BLaER1 treated with 17β-estradiol and CSF1 and Interleukin-3, amounts not matched to agents 10 nM and 100 nM (cell line): ENCODE results near the gene WNT3.
A peak's percentile ranks its signal among the peaks of the same experiment; 100 is the strongest.

Experiments used
- H3K27ac ChIP-seq, 11 experiments: shearing (Covaris generic); formaldehyde crosslinking; 2 replicates each; pipeline ENCODE4 v1.8.1; 2022
- H3K27me3 ChIP-seq, 11 experiments: shearing (Covaris generic); formaldehyde crosslinking; 2 replicates each; pipeline ENCODE4 v1.8.1; 2022
- H3K36me3 ChIP-seq, 11 experiments: shearing (Covaris generic); formaldehyde crosslinking; 2 replicates each; pipeline ENCODE4 v1.8.1; 2022
- H3K4me1 ChIP-seq, 10 experiments: shearing (Covaris generic); formaldehyde crosslinking; 2 replicates each; pipeline ENCODE4 v1.8.1; 2022
- H3K4me2 ChIP-seq, 11 experiments: shearing (Covaris generic); formaldehyde crosslinking; 2 replicates each; pipeline ENCODE4 v1.8.1; 2022
- H3K4me3 ChIP-seq, 10 experiments: shearing (Covaris generic); formaldehyde crosslinking; 2 replicates each; pipeline ENCODE4 v1.8.1; 2022
- H3K9ac ChIP-seq, 11 experiments: shearing (Covaris generic); formaldehyde crosslinking; 2 replicates each; pipeline ENCODE4 v1.8.1; 2022
- H3K9me3 ChIP-seq, 11 experiments: shearing (Covaris generic); formaldehyde crosslinking; replicated peaks in 1 of 11; 2 replicates each; pipeline ENCODE4 v1.8.1; 2022
- H4K20me1 ChIP-seq, 11 experiments: shearing (Covaris generic); formaldehyde crosslinking; 2 replicates each; pipeline ENCODE4 v1.8.1; 2022
- Cebpa-rat ChIP-seq, 11 experiments: shearing (Covaris generic); IDR thresholded peaks; 2 replicates each; pipeline ENCODE4 v1.8.1; 2022

WNT3 gene

DNA sequence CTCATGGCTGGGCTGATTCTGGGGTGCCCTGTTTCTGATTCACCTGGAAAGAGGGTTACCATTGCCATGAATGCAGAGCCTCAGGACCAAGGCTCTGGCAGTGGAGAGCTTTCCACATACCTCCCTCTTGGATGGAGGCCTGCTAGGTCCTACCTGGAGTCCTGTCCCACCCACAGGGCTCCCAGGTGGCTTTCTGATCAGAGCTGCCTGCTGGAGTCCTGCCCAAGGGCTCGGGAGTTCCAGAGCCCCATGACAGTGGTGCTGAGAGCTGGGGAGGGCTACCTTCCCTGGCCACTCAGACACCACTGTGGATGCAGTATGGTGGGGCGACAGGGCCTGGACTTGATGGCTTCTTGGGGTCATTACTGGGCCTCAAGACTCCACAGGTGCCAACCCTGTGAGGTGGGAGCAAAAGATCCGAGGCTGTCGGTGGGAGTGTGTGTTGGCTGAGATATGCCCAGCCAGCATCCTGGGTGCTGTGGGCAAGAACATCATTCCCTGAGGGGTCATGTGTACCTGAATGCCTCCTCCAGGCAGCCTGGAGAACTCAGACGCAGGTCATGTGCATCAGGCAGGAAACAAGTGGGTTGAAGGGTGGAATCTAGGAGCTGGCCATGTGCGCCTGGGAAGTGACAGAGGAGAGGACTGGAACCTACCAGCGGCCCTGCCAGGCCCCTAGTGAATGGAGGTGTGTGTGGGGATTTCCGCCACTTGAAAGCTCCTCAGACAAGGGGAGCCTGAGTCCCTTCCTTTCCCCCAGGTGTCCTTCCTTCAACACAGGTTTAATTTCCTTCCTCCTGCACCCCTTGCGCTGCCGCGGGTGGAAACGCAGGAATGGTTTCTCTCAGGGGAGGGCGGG lies 2.3 kb upstream of the WNT3 start:
- H3K4me3 ChIP-seq: no peak overlapping the region
- no peak overlapping the region for H3K9ac ChIP-seq
- H3K36me3 ChIP-seq: no peaks in the 10 kb centered on the region
- peaks cover 0 to 8% (median 0%) of the 10 kb centered on the region in 11 experiments; a peak in 1 of 22 replicates for H3K9me3 ChIP-seq
- no peak overlapping the region for H3K4me2 ChIP-seq
- H3K27me3 ChIP-seq: peaks cover 70 to 74% (median 70%) of the 10 kb centered on the region in 11 experiments
- no peak for TF ChIP-seq Cebpa-rat (IDR thresholded peaks at IDR 0.05)
- peaks cover 0 to 55% (median 20%) of the 10 kb centered on the region in 11 experiments; a peak in 16 of 22 replicates for H4K20me1 ChIP-seq
- H3K27ac ChIP-seq: no peak overlapping the region
- peaks cover 6 to 19% (median 15%) of the 10 kb centered on the region in 10 experiments; a peak in 18 of 20 replicates for H3K4me1 ChIP-seq

- Histone ChIP-seq H3K27ac (no peak overlapping the region), H3K36me3 (no peaks in the 10 kb centered on the region), H3K4me3 (peak overlapping the region in 1 of 10 experiments; percentile 67; a peak in 3 of 20 replicates), H3K9ac (no peak overlapping the region), H3K4me1 (peaks cover 6 to 19% (median 15%) of the 10 kb centered on the region in 10 experiments; a peak in 18 of 20 replicates), H3K4me2 (peak overlapping the region in 6 of 11 experiments; percentile 70 to 98 (median 87); a peak in 8 of 22 replicates), H4K20me1 (peaks cover 0 to 59% (median 20%) of the 10 kb centered on the region in 11 experiments; a peak in 16 of 22 replicates), H3K9me3 (peaks cover 0 to 8% (median 0%) of the 10 kb centered on the region in 11 experiments; a peak in 1 of 22 replicates), H3K27me3 (peaks cover 74 to 83% (median 79%) of the 10 kb centered on the region in 11 experiments)
- TF ChIP-seq Cebpa-rat (IDR thresholded peaks at IDR 0.05): no peak
These were observed 1.4 kb upstream of the WNT3 start for GRCh38 chr17:46819906-46820351.

GRCh38 chr17:46818929-46819859 lies 702 bp upstream of the WNT3 start:
- Histone ChIP-seq H3K4me3 (peak overlapping the region; percentile 38 to 67 (median 48)), H3K9me3 (peaks cover 0 to 8% (median 0%) of the 10 kb centered on the region in 11 experiments; a peak in 1 of 22 replicates), H3K27ac (no peak overlapping the region), H3K27me3 (peaks cover 78 to 91% (median 86%) of the 10 kb centered on the region in 11 experiments), H3K4me1 (peaks cover 6 to 19% (median 15%) of the 10 kb centered on the region in 10 experiments; a peak in 18 of 20 replicates), H3K9ac (peak overlapping the region in 3 of 11 experiments; percentile 6 to 44 (median 12); a peak in 3 of 22 replicates), H3K36me3 (no peaks in the 10 kb centered on the region), H4K20me1 (peaks cover 0 to 64% (median 20%) of the 10 kb centered on the region in 11 experiments; a peak in 16 of 22 replicates), H3K4me2 (peak overlapping the region; percentile 65 to 98 (median 83))
- no peak for TF ChIP-seq Cebpa-rat (IDR thresholded peaks at IDR 0.05)

- H4K20me1 ChIP-seq: peaks cover 0 to 70% (median 20%) of the 10 kb centered on the region in 11 experiments; a peak in 16 of 22 replicates
- peaks cover 0 to 8% (median 0%) of the 10 kb centered on the region in 11 experiments; a peak in 1 of 22 replicates for H3K9me3 ChIP-seq
- no peak overlapping the region for H3K4me3 ChIP-seq
- H3K9ac ChIP-seq: no peak overlapping the region
- peaks cover 6 to 19% (median 15%) of the 10 kb centered on the region in 10 experiments; a peak in 18 of 20 replicates for H3K4me1 ChIP-seq
- peaks cover 78 to 99% (median 91%) of the 10 kb centered on the region in 11 experiments for H3K27me3 ChIP-seq
- no peak for TF ChIP-seq Cebpa-rat (IDR thresholded peaks at IDR 0.05)
- no peak overlapping the region for H3K27ac ChIP-seq
- no peak overlapping the region for H3K4me2 ChIP-seq
- no peaks in the 10 kb centered on the region for H3K36me3 ChIP-seq
These were observed 637 bp downstream of the WNT3 start for GRCh38 chr17:46817901-46818209.

GRCh38 chr17:46817151-46817900 lies 1.2 kb downstream of the WNT3 start:
- H4K20me1 ChIP-seq: peaks cover 0 to 67% (median 20%) of the 10 kb centered on the region in 11 experiments; a peak in 16 of 22 replicates
- H3K4me3 ChIP-seq: 0 out of 20 replicates have a peak overlapping the region, but pooled peaks of 1 of the 10 experiments have one; percentile 7
- H3K9ac ChIP-seq: no peak overlapping the region
- peaks cover 6 to 19% (median 15%) of the 10 kb centered on the region in 10 experiments; a peak in 18 of 20 replicates for H3K4me1 ChIP-seq
- no peak overlapping the region for H3K27ac ChIP-seq
- H3K4me2 ChIP-seq: no peak overlapping the region
- H3K9me3 ChIP-seq: peaks cover 0 to 5% (median 0%) of the 10 kb centered on the region in 11 experiments; a peak in 1 of 22 replicates
- H3K36me3 ChIP-seq: no peaks in the 10 kb centered on the region
- no peak for TF ChIP-seq Cebpa-rat (IDR thresholded peaks at IDR 0.05)
- peaks cover 73 to 100% (median 88%) of the 10 kb centered on the region in 11 experiments for H3K27me3 ChIP-seq

DNA sequence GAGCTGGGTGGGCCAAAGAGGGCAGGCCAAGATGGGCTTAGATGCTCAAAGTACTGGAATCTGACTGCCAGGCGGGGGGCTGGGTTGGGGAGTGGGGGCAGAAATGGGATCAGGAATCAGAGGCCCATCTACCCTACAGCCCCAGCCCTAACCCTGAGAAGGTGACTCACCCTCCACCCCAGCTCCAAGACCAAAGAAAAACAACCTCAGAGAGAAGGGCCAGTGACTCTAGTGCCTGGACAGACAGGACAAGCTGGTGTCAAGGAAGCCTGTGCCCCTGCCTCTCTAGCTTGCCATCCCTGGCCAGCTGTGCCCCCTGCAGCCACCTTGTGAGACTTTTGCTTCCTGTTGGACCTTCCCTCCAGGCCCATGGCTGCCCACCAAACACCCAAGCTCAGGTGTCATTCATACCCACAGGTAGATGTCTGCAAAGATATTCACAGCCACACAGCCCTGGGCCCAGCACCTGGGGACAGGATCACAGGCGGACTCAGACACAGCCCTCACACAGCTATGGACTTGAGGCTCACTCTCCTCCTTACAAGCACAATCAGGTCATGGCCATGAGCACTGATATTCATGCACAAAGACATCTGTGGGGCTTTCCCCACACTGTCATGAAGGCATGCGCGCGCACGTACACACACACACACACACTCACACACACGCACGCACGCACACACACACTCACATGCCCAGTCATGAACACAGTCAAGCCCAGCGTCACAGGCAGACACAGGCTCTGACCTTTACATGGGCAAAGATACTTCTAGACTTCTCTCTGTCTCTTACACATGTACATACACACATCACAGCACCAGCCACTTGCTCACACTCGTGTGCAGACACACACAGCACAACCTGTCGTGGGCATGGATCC lies 2.8 kb downstream of the WNT3 start:
- Histone ChIP-seq H3K4me2 (no peak overlapping the region), H3K4me3 (no peak overlapping the region), H3K9me3 (no peaks in the 10 kb centered on the region), H3K27me3 (peaks cover 57 to 89% (median 72%) of the 10 kb centered on the region in 11 experiments), H3K4me1 (peaks cover 6 to 19% (median 15%) of the 10 kb centered on the region in 10 experiments; a peak in 18 of 20 replicates), H3K27ac (no peak overlapping the region), H4K20me1 (peaks cover 0 to 51% (median 18%) of the 10 kb centered on the region in 11 experiments; a peak in 15 of 22 replicates), H3K9ac (no peak overlapping the region), H3K36me3 (no peaks in the 10 kb centered on the region)
- no peak for TF ChIP-seq Cebpa-rat (IDR thresholded peaks at IDR 0.05)

DNA sequence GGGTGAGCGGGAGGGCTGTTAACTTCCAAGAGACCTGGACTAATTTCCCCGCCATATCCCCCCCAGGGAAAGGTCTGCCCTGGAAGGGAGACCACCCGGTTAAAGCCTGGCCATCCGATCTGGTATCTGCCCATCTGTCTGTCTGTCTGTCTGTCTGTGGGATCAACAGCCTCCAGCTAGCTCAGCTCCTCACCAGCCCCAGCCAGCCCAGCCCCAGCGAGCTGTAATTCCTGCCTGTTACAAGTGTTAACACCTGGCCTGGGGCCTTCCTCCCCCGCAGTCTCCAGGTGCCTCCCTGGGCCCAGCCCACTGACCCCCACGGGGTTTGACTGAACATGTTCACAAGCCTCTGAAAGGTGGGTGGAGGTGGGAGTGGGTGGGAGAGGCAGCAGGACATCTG lies 4.0 kb downstream of the WNT3 start:
- TF ChIP-seq Cebpa-rat (IDR thresholded peaks at IDR 0.05): no peak
- H3K9ac ChIP-seq: no peak overlapping the region
- no peaks in the 10 kb centered on the region for H3K36me3 ChIP-seq
- peaks cover 45 to 76% (median 59%) of the 10 kb centered on the region in 11 experiments for H3K27me3 ChIP-seq
- no peak overlapping the region for H3K27ac ChIP-seq
- H3K4me1 ChIP-seq: peaks cover 6 to 12% (median 12%) of the 10 kb centered on the region in 10 experiments; a peak in 18 of 20 replicates
- no peak overlapping the region for H3K4me3 ChIP-seq
- peaks cover 0 to 40% (median 7%) of the 10 kb centered on the region in 11 experiments; a peak in 14 of 22 replicates for H4K20me1 ChIP-seq
- H3K9me3 ChIP-seq: no peaks in the 10 kb centered on the region
- no peak overlapping the region for H3K4me2 ChIP-seq
